GOT3 (cell line): ENCODE measurements around the gene CD300LG.

ENCODE experiments used
- DNase-seq: peaks from one replicate; lab custom pipeline; 2025; ENCODE audit warnings: mixed read lengths; lab: John Stamatoyannopoulos, UW

CD300LG gene

DNA sequence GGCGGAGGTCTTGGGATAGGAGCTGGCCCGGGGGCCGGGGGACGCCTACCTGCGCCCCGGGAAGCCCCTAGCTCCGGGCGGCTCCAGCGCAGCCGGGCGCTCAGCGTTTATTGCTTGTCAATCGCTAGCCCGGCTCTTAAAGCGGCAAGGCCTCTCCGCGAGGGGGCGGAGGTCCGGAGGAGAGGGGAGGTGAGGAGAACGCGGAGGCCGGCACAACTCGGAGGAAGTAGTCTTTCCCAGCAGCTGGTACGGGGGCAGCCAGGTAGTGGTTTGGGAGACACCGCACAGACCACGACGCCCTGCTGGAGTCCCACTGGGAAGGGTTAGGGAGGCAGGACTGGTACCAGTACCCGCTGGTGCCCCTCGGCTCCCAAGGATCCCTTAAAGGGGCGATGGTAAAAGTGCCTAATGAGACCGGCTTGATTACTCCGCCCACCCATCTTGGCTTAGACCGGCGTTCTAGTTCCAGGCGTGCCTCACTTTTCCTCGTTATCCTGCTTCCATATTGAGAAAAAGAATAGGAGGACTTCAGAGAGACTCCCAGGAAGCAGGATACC, 60.5 kb downstream of the CD300LG start, which contains the start of gene MPP2:
MPP2 (minus strand) TSS at position 112 of the 557 bp plus-strand sequence. CDS start 3,076 bp downstream, outside the sequence.
- DNase-seq = no peak

GRCh38 chr17:43907998-43908721, 61.2 kb downstream of the CD300LG start:
- DNase-seq = no peak

- no peak for DNase-seq
These were observed 62.7 kb downstream of the CD300LG start for GRCh38 chr17:43909537-43910231.

DNA sequence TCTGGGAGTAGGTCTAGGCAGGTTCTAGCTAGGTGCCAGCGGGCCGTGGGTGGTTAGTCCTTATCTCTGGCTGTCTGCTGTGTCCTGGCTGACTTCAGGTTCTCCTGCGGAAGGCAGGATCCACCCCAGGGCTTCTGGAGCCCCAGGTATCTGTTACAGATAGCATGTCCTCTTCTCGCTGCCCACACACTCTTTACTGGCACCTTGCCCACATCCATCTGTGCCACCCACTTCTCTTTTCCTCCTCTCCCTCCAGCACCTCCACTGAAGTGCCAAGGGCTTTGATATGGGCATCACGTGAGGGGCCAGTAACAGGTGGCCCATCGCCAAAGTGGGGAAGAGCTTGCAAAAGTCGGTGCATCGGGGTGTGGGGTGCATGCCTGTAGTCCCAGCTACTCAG, 64.9 kb downstream of the CD300LG start:
- DNase-seq = no peak

DNA sequence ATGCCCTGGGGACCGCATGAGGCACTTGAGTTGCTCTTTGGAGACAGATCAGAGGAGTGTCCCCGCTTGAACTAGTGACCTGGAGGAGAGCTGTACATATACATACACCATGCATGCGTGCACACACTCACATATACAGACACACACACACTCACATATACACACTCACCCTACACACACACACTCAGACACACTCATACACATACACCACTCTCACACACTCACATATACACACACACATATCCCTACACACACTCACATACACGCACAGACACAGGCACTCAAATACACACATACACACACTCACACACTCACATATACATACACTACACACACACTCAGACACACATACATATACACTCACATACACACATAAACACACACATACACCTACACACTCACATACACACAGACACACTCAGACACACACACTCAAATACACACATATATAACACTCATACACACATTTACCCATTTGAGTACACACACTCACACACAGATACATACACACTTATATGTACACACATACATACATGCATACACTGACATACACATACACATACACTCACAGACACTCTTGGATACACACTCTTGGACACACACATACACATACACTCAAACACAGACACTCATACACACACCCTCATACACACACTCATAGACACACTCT, 65.8 kb downstream of the CD300LG start:
- DNase-seq = no peak
